Neural cell (in vitro differentiated cells): ENCODE measurements around the gene SLC35A3. TPM values are rescaled to one million over a fixed set of nuclear protein-coding genes. Genes with fewer than 3 reads are reported as not detected.

ENCODE experiments used
- H2AFZ ChIP-seq: fragments of 200-600, 300-800 bp; sonication (generic), shearing (Covaris generic); 2 replicates; pipeline ENCODE4 v1.6.0; 2014; ENCODE audit warnings: low read depth, mild to moderate bottlenecking, antibody characterized with exemption, low read length, moderate library complexity
- H3F3A ChIP-seq: fragments of 200-600 bp; shearing (Covaris generic); 2 replicates; pipeline ENCODE4 v1.6.1; 2016; ENCODE audit warnings: mild to moderate bottlenecking, moderate library complexity, mixed read lengths, antibody characterized with exemption, low read length; ENCODE audit not compliant: insufficient read depth, poor library complexity, severe bottlenecking
- H3K27ac ChIP-seq: fragments of 200-600, 300-800 bp; sonication (generic), shearing (Covaris generic); 2 replicates; pipeline ENCODE4 v1.5.1; 2014; ENCODE audit warnings: mild to moderate bottlenecking, low read length, moderate library complexity
- H3K27me3 ChIP-seq: fragments of 300-800, 200-600 bp; sonication (generic), shearing (Covaris generic); 2 replicates; pipeline ENCODE4 v1.6.0; 2014; ENCODE audit warnings: mild to moderate bottlenecking, low read depth, low read length, moderate library complexity; ENCODE audit not compliant: insufficient read depth
- H3K36me3 ChIP-seq: fragments of 300-800, 200-600 bp; sonication (generic), shearing (Covaris generic); 2 replicates; pipeline ENCODE4 v1.5.1; 2014; ENCODE audit warnings: mild to moderate bottlenecking, antibody characterized with exemption, low read length, moderate library complexity; ENCODE audit not compliant: insufficient read depth
- H3K4me2 ChIP-seq: fragments of 300-800, 200-600 bp; sonication (generic), shearing (Covaris generic); 2 replicates; pipeline ENCODE4 v1.6.0; 2014; ENCODE audit warnings: mild to moderate bottlenecking, low read length
- H3K4me3 ChIP-seq: fragments of 300-800, 200-600 bp; sonication (generic), shearing (Covaris generic); 2 replicates; pipeline ENCODE4 v1.5.1; 2014; ENCODE audit warnings: mild to moderate bottlenecking, low read length, moderate library complexity
- H3K79me2 ChIP-seq: fragments of 200-600 bp; shearing (Covaris generic); replicated peaks from 2 replicates; pipeline ENCODE4 v1.6.0; 2014; ENCODE audit warnings: mild to moderate bottlenecking, low read length, moderate library complexity; ENCODE audit not compliant: insufficient read depth
- H3K9ac ChIP-seq: fragments of 300-800, 200-600 bp; sonication (generic), shearing (Covaris generic); 2 replicates; pipeline ENCODE4 v1.6.1; 2016; ENCODE audit warnings: mild to moderate bottlenecking, low read length, mixed read lengths
- H3K9me2 ChIP-seq: fragments of 200-600 bp; shearing (Covaris generic); 2 replicates; pipeline ENCODE4 v1.6.1; 2016; ENCODE audit warnings: mild to moderate bottlenecking, low read length, mixed read lengths; ENCODE audit not compliant: insufficient read depth
- H3K9me3 ChIP-seq: fragments of 200-600, 300-800 bp; sonication (generic), shearing (Covaris generic); 2 replicates; pipeline ENCODE4 v1.6.1; 2016; ENCODE audit warnings: mild to moderate bottlenecking, mixed run types, low read length, moderate library complexity, mixed read lengths
- H4K20me1 ChIP-seq: fragments of 200-600 bp; shearing (Covaris generic); 2 replicates; pipeline ENCODE4 v1.6.1; 2016; ENCODE audit warnings: mild to moderate bottlenecking, mixed run types; ENCODE audit not compliant: insufficient read depth
- EP300 ChIP-seq: fragments of 450-650 bp; conservative IDR thresholded peaks from 2 replicates; pipeline ENCODE4 v1.6.1; 2014; ENCODE audit warnings: antibody characterized with exemption, mild to moderate bottlenecking, moderate library complexity; ENCODE audit not compliant: poor library complexity, severe bottlenecking
- EZH2 ChIP-seq: fragments of 200-600, 300-800 bp; shearing (Covaris generic), sonication (generic); IDR thresholded peaks from 2 replicates; pipeline ENCODE4 v1.6.1; 2014; ENCODE audit warnings: antibody characterized with exemption, low read length, borderline replicate concordance, mild to moderate bottlenecking; ENCODE audit not compliant: insufficient read depth, poor library complexity, severe bottlenecking
- MXI1 ChIP-seq: fragments of 450-650 bp; conservative IDR thresholded peaks from 2 replicates; pipeline ENCODE4 v1.6.1; 2014; ENCODE audit warnings: antibody characterized with exemption, mild to moderate bottlenecking; ENCODE audit not compliant: poor library complexity, severe bottlenecking
- POLR2AphosphoS5 ChIP-seq: IDR thresholded peaks from 2 replicates; pipeline ENCODE4 v1.6.1; 2012
- RAD21 ChIP-seq: fragments of 450-650 bp; conservative IDR thresholded peaks from 2 replicates; pipeline ENCODE4 v1.6.1; 2014; ENCODE audit warnings: antibody characterized with exemption, mild to moderate bottlenecking, moderate library complexity
- SMC3 ChIP-seq: fragments of 450-650 bp; conservative IDR thresholded peaks from 2 replicates; pipeline ENCODE4 v1.6.1; 2014; ENCODE audit warnings: antibody characterized with exemption, mild to moderate bottlenecking, moderate library complexity; ENCODE audit not compliant: poor library complexity
- TAF1 ChIP-seq: IDR thresholded peaks from 2 replicates; pipeline ENCODE4 v1.6.1; 2012; ENCODE audit warnings: low read depth
- polyA plus RNA-seq: library from polyadenylated mRNA; depleted of rRNA; stranded (reverse); fragments of >200 nt; gene quantifications from 2 replicates; pipeline ENCODE4 v1.2.3, GENCODE V29; 2014
- TF ChIP-seq, protein P1 (sequence below): IDR thresholded peaks from 2 replicates; pipeline ENCODE4 v1.6.1; 2012; ENCODE audit warnings: borderline replicate concordance
- TF ChIP-seq, protein P2 (sequence below): fragments of 450-650 bp; IDR thresholded peaks from 2 replicates; pipeline ENCODE4 v1.5.1; 2014; ENCODE audit warnings: antibody characterized with exemption, mild to moderate bottlenecking, moderate library complexity; ENCODE audit not compliant: poor library complexity, severe bottlenecking

Gene SLC35A3
- polyA plus RNA-seq, 1 donor from 2014 or later = 26.8 TPM

DNA sequence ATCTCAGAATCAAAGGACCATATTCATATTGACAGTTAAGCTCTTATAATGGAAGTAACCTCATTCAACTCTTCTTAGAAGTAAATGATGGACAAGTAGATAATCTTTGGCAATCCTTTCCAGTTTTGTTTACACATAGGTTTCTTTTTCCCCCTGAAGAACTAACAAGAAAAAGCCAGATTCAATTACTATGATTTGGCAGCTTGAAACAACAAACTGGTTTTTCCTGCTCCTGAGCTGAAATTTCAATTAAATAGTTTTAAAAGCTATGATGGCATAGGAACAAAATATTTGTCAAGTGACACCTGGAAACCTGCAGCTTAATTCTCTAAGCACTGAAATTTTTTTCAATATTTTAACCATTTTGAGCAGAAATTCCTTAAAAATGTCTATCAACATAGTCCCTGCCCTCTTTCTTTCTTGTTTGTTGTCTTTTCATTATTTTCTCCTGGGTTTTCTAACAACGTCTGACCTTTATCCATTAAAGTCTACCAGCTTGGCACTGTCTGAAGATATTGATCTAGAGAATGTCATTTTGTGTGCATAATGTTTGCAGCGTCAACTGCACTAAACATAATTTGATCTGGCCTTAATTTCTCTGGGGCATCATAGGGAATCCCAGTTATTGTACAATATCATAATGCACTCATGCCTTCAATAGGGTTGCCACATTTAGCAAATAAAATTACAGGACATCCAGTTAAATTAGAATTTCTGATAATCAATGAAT, 4.0 kb upstream of the SLC35A3 start:
- TF ChIP-seq POLR2AphosphoS5 = no peak
- TF ChIP-seq RAD21 = no peak
- TF ChIP-seq MXI1 = no peak
- TF ChIP-seq, protein P1, sequence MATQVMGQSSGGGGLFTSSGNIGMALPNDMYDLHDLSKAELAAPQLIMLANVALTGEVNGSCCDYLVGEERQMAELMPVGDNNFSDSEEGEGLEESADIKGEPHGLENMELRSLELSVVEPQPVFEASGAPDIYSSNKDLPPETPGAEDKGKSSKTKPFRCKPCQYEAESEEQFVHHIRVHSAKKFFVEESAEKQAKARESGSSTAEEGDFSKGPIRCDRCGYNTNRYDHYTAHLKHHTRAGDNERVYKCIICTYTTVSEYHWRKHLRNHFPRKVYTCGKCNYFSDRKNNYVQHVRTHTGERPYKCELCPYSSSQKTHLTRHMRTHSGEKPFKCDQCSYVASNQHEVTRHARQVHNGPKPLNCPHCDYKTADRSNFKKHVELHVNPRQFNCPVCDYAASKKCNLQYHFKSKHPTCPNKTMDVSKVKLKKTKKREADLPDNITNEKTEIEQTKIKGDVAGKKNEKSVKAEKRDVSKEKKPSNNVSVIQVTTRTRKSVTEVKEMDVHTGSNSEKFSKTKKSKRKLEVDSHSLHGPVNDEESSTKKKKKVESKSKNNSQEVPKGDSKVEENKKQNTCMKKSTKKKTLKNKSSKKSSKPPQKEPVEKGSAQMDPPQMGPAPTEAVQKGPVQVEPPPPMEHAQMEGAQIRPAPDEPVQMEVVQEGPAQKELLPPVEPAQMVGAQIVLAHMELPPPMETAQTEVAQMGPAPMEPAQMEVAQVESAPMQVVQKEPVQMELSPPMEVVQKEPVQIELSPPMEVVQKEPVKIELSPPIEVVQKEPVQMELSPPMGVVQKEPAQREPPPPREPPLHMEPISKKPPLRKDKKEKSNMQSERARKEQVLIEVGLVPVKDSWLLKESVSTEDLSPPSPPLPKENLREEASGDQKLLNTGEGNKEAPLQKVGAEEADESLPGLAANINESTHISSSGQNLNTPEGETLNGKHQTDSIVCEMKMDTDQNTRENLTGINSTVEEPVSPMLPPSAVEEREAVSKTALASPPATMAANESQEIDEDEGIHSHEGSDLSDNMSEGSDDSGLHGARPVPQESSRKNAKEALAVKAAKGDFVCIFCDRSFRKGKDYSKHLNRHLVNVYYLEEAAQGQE = no peak
- TF ChIP-seq, protein P2, sequence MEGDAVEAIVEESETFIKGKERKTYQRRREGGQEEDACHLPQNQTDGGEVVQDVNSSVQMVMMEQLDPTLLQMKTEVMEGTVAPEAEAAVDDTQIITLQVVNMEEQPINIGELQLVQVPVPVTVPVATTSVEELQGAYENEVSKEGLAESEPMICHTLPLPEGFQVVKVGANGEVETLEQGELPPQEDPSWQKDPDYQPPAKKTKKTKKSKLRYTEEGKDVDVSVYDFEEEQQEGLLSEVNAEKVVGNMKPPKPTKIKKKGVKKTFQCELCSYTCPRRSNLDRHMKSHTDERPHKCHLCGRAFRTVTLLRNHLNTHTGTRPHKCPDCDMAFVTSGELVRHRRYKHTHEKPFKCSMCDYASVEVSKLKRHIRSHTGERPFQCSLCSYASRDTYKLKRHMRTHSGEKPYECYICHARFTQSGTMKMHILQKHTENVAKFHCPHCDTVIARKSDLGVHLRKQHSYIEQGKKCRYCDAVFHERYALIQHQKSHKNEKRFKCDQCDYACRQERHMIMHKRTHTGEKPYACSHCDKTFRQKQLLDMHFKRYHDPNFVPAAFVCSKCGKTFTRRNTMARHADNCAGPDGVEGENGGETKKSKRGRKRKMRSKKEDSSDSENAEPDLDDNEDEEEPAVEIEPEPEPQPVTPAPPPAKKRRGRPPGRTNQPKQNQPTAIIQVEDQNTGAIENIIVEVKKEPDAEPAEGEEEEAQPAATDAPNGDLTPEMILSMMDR = no peak
- TF ChIP-seq SMC3 = no peak
- TF ChIP-seq TAF1 = no peak
- no peak for TF ChIP-seq EP300
- TF ChIP-seq EZH2 = no peak

DNA sequence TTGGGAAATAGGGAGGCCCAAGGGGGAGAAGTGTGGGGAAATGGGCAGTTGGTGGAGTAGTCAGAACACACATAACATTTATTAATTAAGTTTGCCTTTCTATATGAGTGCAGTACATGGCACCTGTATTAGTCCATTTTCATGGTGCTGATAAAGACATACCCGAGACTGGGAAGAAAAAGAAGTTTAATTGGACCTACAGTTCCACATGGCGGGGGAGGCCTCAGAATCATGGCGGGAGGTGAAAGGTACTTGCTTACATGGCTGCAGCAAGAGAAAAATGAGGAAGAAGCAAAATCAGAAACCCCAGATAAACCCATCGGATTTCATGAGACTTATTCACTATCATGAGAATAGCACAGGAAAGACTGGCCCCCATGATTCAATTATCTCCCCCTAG, 1.6 kb upstream of the SLC35A3 start:
- no peak overlapping the region for H3K9ac ChIP-seq
- H3K9me2 ChIP-seq = no peaks in the 10 kb centered on the region
- no peak overlapping the region for H3K4me3 ChIP-seq
- no peaks in the 10 kb centered on the region for H4K20me1 ChIP-seq
- no peaks in the 10 kb centered on the region for H3K27me3 ChIP-seq
- H2AFZ ChIP-seq = no peak overlapping the region
- H3K36me3 ChIP-seq = no peaks in the 10 kb centered on the region
- H3K27ac ChIP-seq = no peak overlapping the region
- H3K9me3 ChIP-seq = no peaks in the 10 kb centered on the region
- H3K4me2 ChIP-seq = no peak overlapping the region
- no peaks in the 10 kb centered on the region for H3F3A ChIP-seq
- peaks cover 11% of the 10 kb centered on the region for H3K79me2 ChIP-seq
- TF ChIP-seq SMC3 (no peak), MXI1 (no peak), POLR2AphosphoS5 (no peak), EZH2 (no peak), RAD21 (no peak), TAF1 (no peak), EP300 (no peak)
- TF ChIP-seq, protein P1 = no peak
- TF ChIP-seq, protein P2 = no peak

More for the DNA sequence above, 4.0 kb upstream of the SLC35A3 start:
- Histone ChIP-seq H3K79me2 (peaks cover under 1% of the 10 kb centered on the region), H3K9me3 (no peaks in the 10 kb centered on the region), H3K9me2 (no peaks in the 10 kb centered on the region), H3K4me2 (no peak overlapping the region), H4K20me1 (no peaks in the 10 kb centered on the region), H3K27ac (no peak overlapping the region), H3K9ac (no peak overlapping the region), H3F3A (no peaks in the 10 kb centered on the region), H3K27me3 (no peaks in the 10 kb centered on the region), H3K4me3 (no peak overlapping the region), H3K36me3 (no peaks in the 10 kb centered on the region), H2AFZ (no peak overlapping the region)
